Measurements from ENCODE around the gene CBARP.

- TF ChIP-seq EZH2 (IDR thresholded peaks at IDR 0.05; ENCODE audit: borderline replicate concordance, low read depth, low read length, severe bottlenecking) (no peak), FOS (IDR thresholded peaks at IDR 0.05; ENCODE audit: borderline replicate concordance, insufficient read depth, low read length) (no peak), POLR2A (IDR thresholded peaks at IDR 0.05; ENCODE audit: low read depth, low read length) (no peak), MAX (IDR thresholded peaks at IDR 0.05; ENCODE audit: insufficient read depth, insufficient read length) (peak; percentile 6), CTCF (IDR thresholded peaks at IDR 0.05; ENCODE audit: extremely low read depth in 1 of 2, insufficient read depth in 1 of 2, low read depth in 1 of 2, low read length in 2 of 2) (peak; percentile 87 to 92), POLR2AphosphoS5 (IDR thresholded peaks at IDR 0.05; ENCODE audit: insufficient read depth, low read depth, low read length) (no peak)
Measured at GRCh38 chr19:1266916-1267476, 29.2 kb upstream of the CBARP start.
